ENCODE data around the gene CEP55. TPM values are rescaled to one million over a fixed set of nuclear protein-coding genes. Genes with fewer than 3 reads are reported as not detected.

The CEP55 gene
- total RNA-seq, 1 experiment from 2014 or later: 17.3 TPM

GRCh38 chr10:93568105-93568390 is 71.6 kb downstream of the CEP55 start:
- peak overlapping the region; percentile 86 for H3K4me3 Mint-ChIP-seq
- no peaks in the 10 kb centered on the region for H3K9me3 Mint-ChIP-seq
- no peaks in the 10 kb centered on the region for H3K36me3 Mint-ChIP-seq
- ChIA-PET POLR2A (no interaction called here), CTCF (interaction anchor here (0.8 to 1.9 kb wide), 6 partner anchors 9 to 254 kb away, joined by 3 to 18 read pairs (median 6); no protein-coding TSS in a partner anchor)
- peaks cover 90% of the 10 kb centered on the region for H3K27me3 Mint-ChIP-seq (ENCODE audit: low read depth)
- DNase-seq (ENCODE audit: low spot score): peak; percentile 18
- TF ChIP-seq RELA (CRISPR knock-in tag; IDR thresholded peaks at IDR 0.05; ENCODE audit: borderline replicate concordance): no peak
- TF ChIP-seq KAT7 (CRISPR knock-in tag; IDR thresholded peaks at IDR 0.05; ENCODE audit: borderline replicate concordance): no peak
- no peak for TF ChIP-seq ZNF281 (CRISPR knock-in tag; IDR thresholded peaks at IDR 0.05)
- no peak for TF ChIP-seq ZNF512 (CRISPR knock-in tag; IDR thresholded peaks at IDR 0.05; ENCODE audit: borderline replicate concordance)
- no peak for TF ChIP-seq ZMAT4 (CRISPR knock-in tag; IDR thresholded peaks at IDR 0.05)
- no peak for TF ChIP-seq CREB1 (CRISPR knock-in tag; IDR thresholded peaks at IDR 0.05)
- TF ChIP-seq PRDM15 (CRISPR knock-in tag; IDR thresholded peaks at IDR 0.05): no peak
- no peak for TF ChIP-seq MYBL2 (CRISPR knock-in tag; IDR thresholded peaks at IDR 0.05)
- TF ChIP-seq TCF7 (CRISPR knock-in tag; IDR thresholded peaks at IDR 0.05; ENCODE audit: low read depth): no peak
- no peak for TF ChIP-seq ERG (CRISPR knock-in tag; IDR thresholded peaks at IDR 0.05)
- TF ChIP-seq ATF2 (CRISPR knock-in tag; IDR thresholded peaks at IDR 0.05; ENCODE audit: borderline replicate concordance, low read depth): no peak
- no peak for TF ChIP-seq SP1 (CRISPR knock-in tag; conservative IDR thresholded peaks at IDR 0.05)
- no peak for ATAC-seq
- peaks cover 21% of the 10 kb centered on the region for H3K4me1 Mint-ChIP-seq
- no peak overlapping the region for H3K27ac Mint-ChIP-seq

- Mint-ChIP-seq H3K36me3 (no peaks in the 10 kb centered on the region), H3K9me3 (no peaks in the 10 kb centered on the region), H3K27ac (no peak overlapping the region), H3K27me3 (ENCODE audit: low read depth) (peaks cover 88% of the 10 kb centered on the region), H3K4me3 (no peak overlapping the region), H3K4me1 (peaks cover 21% of the 10 kb centered on the region)
- peak; percentile 27 for ATAC-seq
- CTCF ChIA-PET: interaction anchor here (0.8 to 2.1 kb wide), 3 partner anchors 16 to 87 kb away, joined by 3 to 13 read pairs (median 7); no protein-coding TSS in a partner anchor
- no peak for DNase-seq (ENCODE audit: low spot score)
- POLR2A ChIA-PET: no interaction called here
- no peak for TF ChIP-seq ZNF425 (CRISPR knock-in tag; conservative IDR thresholded peaks at IDR 0.05)
- no peak for TF ChIP-seq NR2C2 (CRISPR knock-in tag; IDR thresholded peaks at IDR 0.05)
- TF ChIP-seq NFATC4 (CRISPR knock-in tag; IDR thresholded peaks at IDR 0.05): no peak
- no peak for TF ChIP-seq ZNF423 (CRISPR knock-in tag; IDR thresholded peaks at IDR 0.05)
- TF ChIP-seq ZNF532 (CRISPR knock-in tag; IDR thresholded peaks at IDR 0.05; ENCODE audit: borderline replicate concordance): no peak
Measured at GRCh38 chr10:93570383-93570782, 74.0 kb downstream of the CEP55 start.
